GM10847 (cell line): ENCODE results near the gene PLCB4.

Experiments used
- POLR2A ChIP-seq: IDR thresholded peaks from 2 replicates; pipeline ENCODE4 v1.6.1; 2011; ENCODE audit not compliant: insufficient read length; ENCODE audit errors: extremely low read depth

The PLCB4 gene

GRCh38 chr20:9200620-9201019 is 131.7 kb downstream of the PLCB4 start:
- no peak for TF ChIP-seq POLR2A

- TF ChIP-seq POLR2A, result no peak
These were observed 133.7 kb downstream of the PLCB4 start for GRCh38 chr20:9202420-9203080.

- no peak for TF ChIP-seq POLR2A
These were observed 134.2 kb downstream of the PLCB4 start for GRCh38 chr20:9203081-9203447.

- no peak for TF ChIP-seq POLR2A
These were observed 136.1 kb downstream of the PLCB4 start for GRCh38 chr20:9204979-9205378.

GRCh38 chr20:9206486-9206885 is 137.6 kb downstream of the PLCB4 start:
- no peak for TF ChIP-seq POLR2A

- no peak for TF ChIP-seq POLR2A
These were observed 138.4 kb downstream of the PLCB4 start for GRCh38 chr20:9207253-9207652.

- TF ChIP-seq POLR2A, result no peak
These were observed 141.5 kb downstream of the PLCB4 start for GRCh38 chr20:9210356-9210755.

GRCh38 chr20:9211016-9211760 is 142.3 kb downstream of the PLCB4 start:
- TF ChIP-seq POLR2A, result no peak

GRCh38 chr20:9212735-9213134 is 143.8 kb downstream of the PLCB4 start:
- no peak for TF ChIP-seq POLR2A

- TF ChIP-seq POLR2A, result no peak
These were observed 145.8 kb downstream of the PLCB4 start for GRCh38 chr20:9214685-9215084.

GRCh38 chr20:9215539-9215938 is 146.7 kb downstream of the PLCB4 start:
- no peak for TF ChIP-seq POLR2A

- TF ChIP-seq POLR2A, result no peak
These were observed 149.7 kb downstream of the PLCB4 start for GRCh38 chr20:9218531-9218961.

- no peak for TF ChIP-seq POLR2A
These were observed 152.1 kb downstream of the PLCB4 start for GRCh38 chr20:9220874-9221547.

GRCh38 chr20:9223296-9223695 is 154.4 kb downstream of the PLCB4 start:
- no peak for TF ChIP-seq POLR2A

- no peak for TF ChIP-seq POLR2A
These were observed 157.0 kb downstream of the PLCB4 start for GRCh38 chr20:9225879-9226278.
